GM12891 (cell line): ENCODE data around the gene DCTN5.

ENCODE experiments used
- POLR2A ChIP-seq: IDR thresholded peaks from 2 replicates; pipeline ENCODE4 v1.6.1; 2011; ENCODE audit warnings: low read depth, low read length, control low read depth
- POLR2AphosphoS5 ChIP-seq: IDR thresholded peaks from 2 replicates; pipeline ENCODE4 v1.6.1; 2011; ENCODE audit warnings: low read depth, low read length, control low read depth

- no peak for TF ChIP-seq POLR2AphosphoS5
- no peak for TF ChIP-seq POLR2A
Measured at GRCh38 chr16:23668225-23668624, 27.0 kb downstream of the DCTN5 start.
